HCT116 (cell line): ENCODE data around the gene KRT73. TPM values are rescaled to one million over a fixed set of nuclear protein-coding genes. Genes with fewer than 3 reads are reported as not detected.

ENCODE experiments used
- ATAC-seq: fragments of 200-7000 bp; cut with Tn5 transposase; 2 replicates; pipeline ENCODE4 v1.9.1; 2020; ENCODE audit warnings: mild to moderate bottlenecking, moderate library complexity
- BruUV-seq: library from RNA; stranded (reverse); fragments of 400-500 nt; replicated peaks from 2 replicates; lab custom pipeline; 2021; lab: Mats Ljungman, UMichigan
- CTCF ChIA-PET: fragments of 300-600 bp; sonication (Branson Sonifier 250); formaldehyde crosslinking; loops from one replicate; lab custom pipeline; 2021; ENCODE audit warnings: antibody characterized with exemption; lab: Charles Lee
- POLR2A ChIA-PET: fragments of 300-600, 350-600 bp; sonication (Branson Sonifier 250); formaldehyde crosslinking; loops from one replicate; lab custom pipeline; 2021; ENCODE audit warnings: antibody characterized with exemption; lab: Charles Lee
- RAD21 ChIA-PET, 2 experiments: fragments of 300-600 bp; sonication (Branson Sonifier 250); formaldehyde crosslinking; loops; one replicate each; lab custom pipeline; 2023; ENCODE audit warnings: low total read pairs in 2 of 2; ENCODE audit not compliant: uncharacterized antibody in 2 of 2, unreplicated experiment in 2 of 2, low non-redundant PET in 1 of 2; lab: Charles Lee
- DNase-seq: peaks from one replicate; pipeline ENCODE4 v3.0.0-alpha.2; 2010; ENCODE audit warnings: low read depth, low spot score
- H2AFZ ChIP-seq: fragments of 200-600 bp; shearing (Covaris generic), sonication (generic); 2 replicates; pipeline ENCODE4 v1.6.1; 2017; ENCODE audit warnings: low read depth, mixed run types, mixed read lengths, antibody characterized with exemption, low read length; ENCODE audit not compliant: poor library complexity, severe bottlenecking
- H3K27ac ChIP-seq: 2 replicates; pipeline ENCODE4 v1.5.1; 2012; ENCODE audit warnings: low read depth, low read length
- H3K27me3 ChIP-seq: fragments of 200-600 bp; sonication (generic); 2 replicates; pipeline ENCODE4 v1.6.1; 2016; ENCODE audit warnings: mixed run types, low read length, mixed read lengths; ENCODE audit not compliant: insufficient read depth
- H3K36me3 ChIP-seq, 2 experiments: fragments of 200-500 bp in 1 of 2; fragments of 200-600 bp in 1 of 2; sonication (Bioruptor generic) in 1 of 2; sonication (generic) in 1 of 2; 2 replicates each; pipeline versions ENCODE4 v1.5.1 to v1.6.1; 2014 to 2016; ENCODE audit warnings: low read length in 2 of 2, inconsistent platforms in 1 of 2, mixed read lengths in 1 of 2, mixed run types in 1 of 2; ENCODE audit not compliant: insufficient read depth in 2 of 2, control insufficient read depth in 1 of 2
- H3K4me1 ChIP-seq, 2 experiments: fragments of 200-600 bp in 1 of 2; sonication (generic) in 1 of 2; 2 replicates each; pipeline versions ENCODE4 v1.5.1 to v1.6.1; 2012 to 2017; ENCODE audit warnings: low read length in 2 of 2, inconsistent platforms in 1 of 2, mild to moderate bottlenecking in 1 of 2, mixed read lengths in 1 of 2, mixed run types in 1 of 2, moderate library complexity in 1 of 2; ENCODE audit not compliant: insufficient read depth in 2 of 2, control insufficient read depth in 1 of 2
- H3K4me2 ChIP-seq: fragments of 200-600 bp; sonication (generic); 2 replicates; pipeline ENCODE4 v1.6.1; 2017; ENCODE audit warnings: mixed run types, low read length, mixed read lengths
- H3K4me3 ChIP-seq, 2 experiments: fragments of 200-600 bp in 1 of 2; sonication (generic) in 1 of 2; replicated peaks in 1 of 2; 2 replicates each; pipeline ENCODE4 v1.5.1; 2011 to 2016; ENCODE audit warnings: low read length in 2 of 2, control low read depth in 1 of 2, low read depth in 1 of 2, mild to moderate bottlenecking in 1 of 2, mixed read lengths in 1 of 2, mixed run types in 1 of 2
- H3K79me2 ChIP-seq: fragments of 200-600 bp; sonication (generic); 2 replicates; pipeline ENCODE4 v1.6.1; 2017; ENCODE audit warnings: mild to moderate bottlenecking, mixed run types, low read length, moderate library complexity, mixed read lengths; ENCODE audit not compliant: insufficient read depth
- H3K9ac ChIP-seq: fragments of 200-600 bp; sonication (generic); 2 replicates; pipeline ENCODE4 v1.6.1; 2016; ENCODE audit warnings: low read length, mixed read lengths
- H3K9me2 ChIP-seq: fragments of 200-600 bp; sonication (generic), shearing (Covaris generic); 2 replicates; pipeline ENCODE4 v1.6.1; 2017; ENCODE audit warnings: mixed run types, mild to moderate bottlenecking, moderate library complexity; ENCODE audit not compliant: insufficient read depth
- H3K9me3 ChIP-seq, 2 experiments: fragments of 200-500 bp in 1 of 2; fragments of 200-600 bp in 1 of 2; sonication (Bioruptor generic) in 1 of 2; sonication (generic) in 1 of 2; 2 replicates each; pipeline ENCODE4 v1.6.1; 2014 to 2017; ENCODE audit warnings: low read length in 2 of 2, mixed read lengths in 2 of 2, inconsistent platforms in 1 of 2, low read depth in 1 of 2, mild to moderate bottlenecking in 1 of 2, mixed run types in 1 of 2, moderate library complexity in 1 of 2; ENCODE audit not compliant: control insufficient read depth in 1 of 2, insufficient read depth in 1 of 2
- H4K20me1 ChIP-seq: fragments of 200-600 bp; sonication (generic), shearing (Covaris generic); 2 replicates; pipeline ENCODE4 v1.6.1; 2017; ENCODE audit warnings: mixed run types, mild to moderate bottlenecking, moderate library complexity; ENCODE audit not compliant: insufficient read depth
- JUND ChIP-seq: IDR thresholded peaks from 2 replicates; pipeline ENCODE4 v1.6.1; 2012
- REST ChIP-seq: IDR thresholded peaks from 2 replicates; pipeline ENCODE4 v1.6.1; 2012; ENCODE audit warnings: low read depth
- SRF ChIP-seq: IDR thresholded peaks from 2 replicates; pipeline ENCODE4 v1.6.1; 2012; ENCODE audit warnings: low read depth
- ZBTB33 ChIP-seq: IDR thresholded peaks from 2 replicates; pipeline ENCODE4 v1.6.1; 2011; ENCODE audit warnings: mild to moderate bottlenecking, low read length, moderate library complexity; ENCODE audit not compliant: insufficient replicate concordance; ENCODE audit errors: extremely low read depth
- intact Hi-C: fragments of 100-400 bp; cut with micrococcal nuclease; formaldehyde crosslinking; loops from 2 replicates; pipeline ENCODE4 v1.10.0; 2022
- total RNA-seq: library from RNA; stranded (reverse); gene quantifications from one replicate; pipeline ENCODE4 v1.2.1, GENCODE V29; 2021; ENCODE audit not compliant: unreplicated experiment
- TF ChIP-seq, protein P1 (sequence below): IDR thresholded peaks from 2 replicates; pipeline ENCODE4 v1.6.1; 2012

Gene KRT73
- total RNA-seq, 1 experiment from 2014 or later, result not detected

GRCh38 chr12:52645982-52646381, 27.6 kb upstream of the KRT73 start:
- Histone ChIP-seq H3K36me3 (no peaks in the 10 kb centered on the region), H3K27me3 (peaks cover 6% of the 10 kb centered on the region; the same call in 1 of the 2 replicates), H2AFZ (no peak overlapping the region), H3K4me1 (no peaks in the 10 kb centered on the region), H4K20me1 (no peaks in the 10 kb centered on the region), H3K9ac (no peak overlapping the region), H3K9me3 (no peaks in the 10 kb centered on the region), H3K27ac (no peak overlapping the region), H3K9me2 (no peaks in the 10 kb centered on the region), H3K4me2 (no peak overlapping the region), H3K79me2 (no peaks in the 10 kb centered on the region), H3K4me3 (no peak overlapping the region)
- TF ChIP-seq JUND (no peak), REST (no peak), SRF (no peak), ZBTB33 (no peak)
- TF ChIP-seq, protein P1, sequence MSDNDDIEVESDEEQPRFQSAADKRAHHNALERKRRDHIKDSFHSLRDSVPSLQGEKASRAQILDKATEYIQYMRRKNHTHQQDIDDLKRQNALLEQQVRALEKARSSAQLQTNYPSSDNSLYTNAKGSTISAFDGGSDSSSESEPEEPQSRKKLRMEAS, result no peak
- CTCF ChIA-PET, result no interaction called here
- intact Hi-C loops, result no loop called here
- ATAC-seq (no peak), DNase-seq (no peak)
- POLR2A ChIA-PET, result no interaction called here
- no TSS peak for BruUV-seq
- RAD21 ChIA-PET, result no interaction called here
